HG03095 (cell line): ENCODE measurements around the gene ZDHHC19.
"Not testable (repeated sequence)": the region's sequence is repeated elsewhere in the genome, so short reads cannot be mapped to it uniquely, and the experiment has no call there.

Experiments
- ATAC-seq: cut with Tn5 transposase; IDR thresholded peaks from one replicate; pipeline ENCODE4 v1.9.1; 2021; ENCODE audit warnings: moderate library complexity; ENCODE audit not compliant: unreplicated experiment

ZDHHC19 gene

DNA sequence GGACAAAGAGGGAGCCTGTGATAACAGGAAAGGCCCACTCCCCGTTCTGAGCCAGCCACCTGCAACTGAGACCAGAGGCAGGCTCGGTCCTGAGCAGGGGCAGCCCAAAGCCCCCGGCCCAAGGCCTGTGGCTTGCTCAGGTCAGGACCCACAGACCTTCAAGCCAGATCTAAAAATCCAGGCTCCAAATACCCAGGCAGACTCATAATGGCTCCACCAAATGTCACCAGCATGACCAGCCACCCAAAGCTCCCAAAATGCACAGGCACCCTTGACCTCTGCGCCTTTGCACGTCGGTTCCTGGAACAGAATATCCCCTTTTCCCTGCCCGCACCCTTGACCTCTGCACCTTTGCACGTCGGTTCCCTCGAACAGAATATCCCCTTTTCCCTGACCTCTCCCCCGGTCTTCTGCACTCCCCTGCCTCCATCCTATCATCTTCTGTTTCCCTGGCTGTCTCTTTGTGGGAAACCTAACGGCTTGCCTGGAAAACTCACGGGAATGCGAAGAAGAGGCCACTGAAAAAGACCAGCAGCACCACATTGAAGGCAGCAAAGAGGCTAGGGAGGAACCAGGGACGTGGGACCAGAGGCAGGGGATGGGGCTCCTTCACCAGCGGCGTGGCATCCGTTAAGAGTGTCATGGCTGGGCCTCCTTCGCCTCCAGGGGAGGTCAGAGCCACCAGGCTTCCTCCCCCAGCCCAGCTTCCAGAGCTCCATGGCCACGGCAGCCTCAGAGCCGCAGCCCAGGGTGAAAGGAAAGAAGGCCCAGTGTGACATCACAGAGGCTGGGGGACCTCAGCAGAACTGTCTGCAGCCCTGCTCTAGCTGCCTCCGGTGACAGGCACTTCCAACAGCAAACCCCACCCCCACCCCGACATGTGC lies at the start of gene ZDHHC19:
Gene ZDHHC19, minus strand, starts transcription at position 728 of the 884 bp plus-strand sequence. Its CDS starts 85 bp downstream, at position 643.
- ATAC-seq, result no peak

- no peak for ATAC-seq
Observed at GRCh38 chr3:196260784-196261183, 49.6 kb upstream of the ZDHHC19 start.

DNA sequence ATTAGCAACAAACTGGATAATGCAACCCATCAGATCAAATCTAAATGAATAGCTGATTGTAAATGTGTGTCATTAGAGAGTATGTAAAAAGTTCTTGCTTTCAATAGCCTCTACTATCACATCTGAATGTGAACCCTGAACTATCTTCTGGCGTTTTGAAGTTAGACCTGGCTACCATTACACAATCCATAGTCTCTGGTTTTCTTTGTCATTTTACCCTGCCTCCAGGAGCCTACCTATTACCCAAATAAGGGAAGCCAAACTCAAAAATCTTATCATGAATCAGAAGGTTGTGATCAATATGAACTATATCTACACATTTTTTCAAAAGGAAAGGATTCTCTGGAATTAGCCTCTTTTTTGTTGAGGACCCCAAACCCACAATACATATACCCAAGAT lies 44.6 kb upstream of the ZDHHC19 start:
- no peak for ATAC-seq

- ATAC-seq, result no peak
Observed at GRCh38 chr3:196254376-196255283, 43.4 kb upstream of the ZDHHC19 start.

- no peak for ATAC-seq
Observed at GRCh38 chr3:196251918-196252317, 40.7 kb upstream of the ZDHHC19 start.

- ATAC-seq, result no peak
Observed at GRCh38 chr3:196246612-196247308, 35.6 kb upstream of the ZDHHC19 start.

- not testable (repeated sequence) for ATAC-seq
Observed at GRCh38 chr3:196244166-196244565, 33.0 kb upstream of the ZDHHC19 start.

DNA sequence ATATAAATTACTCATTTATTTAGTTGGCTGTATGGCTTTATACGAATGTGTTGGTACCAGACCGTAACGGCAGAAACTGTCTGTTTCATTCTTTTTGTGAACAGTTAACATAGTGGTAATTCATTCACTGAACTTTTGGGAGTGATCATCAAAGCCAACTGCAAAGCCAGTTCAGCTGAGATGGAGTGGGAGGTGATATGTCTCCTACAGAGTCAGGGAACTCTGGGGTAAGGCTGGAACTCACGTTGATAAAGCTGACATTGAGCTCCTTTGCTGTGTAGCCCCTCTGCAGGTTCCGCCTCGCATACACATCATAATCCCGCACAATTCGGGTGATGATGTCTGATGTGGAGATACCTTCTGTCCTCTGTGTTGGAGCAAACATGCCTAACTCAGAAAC lies 30.5 kb upstream of the ZDHHC19 start:
- ATAC-seq, result no peak

GRCh38 chr3:196240424-196240823 lies 29.2 kb upstream of the ZDHHC19 start:
- no peak for ATAC-seq

- ATAC-seq, result no peak
Observed at GRCh38 chr3:196238612-196239560, 27.7 kb upstream of the ZDHHC19 start.

GRCh38 chr3:196237203-196237602 lies 26.0 kb upstream of the ZDHHC19 start:
- ATAC-seq, result no peak

- ATAC-seq, result no peak
Observed at GRCh38 chr3:196236223-196236622, 25.0 kb upstream of the ZDHHC19 start.

GRCh38 chr3:196235452-196236122 lies 24.4 kb upstream of the ZDHHC19 start:
- no peak for ATAC-seq

GRCh38 chr3:196232882-196233251 lies 21.7 kb upstream of the ZDHHC19 start:
- ATAC-seq, result no peak

DNA sequence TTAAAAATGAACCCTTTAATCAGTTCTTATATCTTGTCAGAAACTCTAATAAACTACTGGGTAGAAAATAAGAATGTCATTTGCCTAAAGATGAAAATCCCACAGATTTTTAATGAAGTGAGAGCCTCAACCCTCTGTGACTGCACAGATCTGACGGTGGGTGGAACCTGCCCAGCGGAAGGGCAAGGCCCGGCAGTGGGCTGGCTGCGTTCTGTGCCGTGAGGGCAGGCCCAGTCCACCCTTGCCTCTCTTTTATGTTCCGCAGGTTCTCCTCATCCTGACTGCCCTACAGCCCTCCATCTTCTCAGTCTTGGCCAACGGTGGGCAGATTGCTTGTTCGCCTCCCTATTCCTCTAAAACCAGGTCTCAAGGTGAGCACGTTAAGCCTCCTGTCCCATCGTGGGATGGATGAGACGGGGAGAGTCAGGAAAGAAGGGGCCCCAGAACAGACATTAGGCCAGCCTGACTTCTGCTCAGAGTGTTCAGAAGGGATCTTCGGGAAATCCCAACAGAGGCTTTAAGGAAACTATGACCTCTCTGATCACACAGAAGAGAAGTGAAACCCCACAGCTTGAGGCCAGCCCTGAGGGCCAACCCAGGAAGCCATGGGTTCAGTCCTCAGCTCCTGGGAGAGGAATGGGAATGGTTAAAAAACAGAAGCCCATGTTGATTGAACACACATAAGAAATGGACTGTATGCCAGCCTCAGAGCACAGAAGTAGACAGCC lies 21.1 kb upstream of the ZDHHC19 start:
- ATAC-seq, result no peak

DNA sequence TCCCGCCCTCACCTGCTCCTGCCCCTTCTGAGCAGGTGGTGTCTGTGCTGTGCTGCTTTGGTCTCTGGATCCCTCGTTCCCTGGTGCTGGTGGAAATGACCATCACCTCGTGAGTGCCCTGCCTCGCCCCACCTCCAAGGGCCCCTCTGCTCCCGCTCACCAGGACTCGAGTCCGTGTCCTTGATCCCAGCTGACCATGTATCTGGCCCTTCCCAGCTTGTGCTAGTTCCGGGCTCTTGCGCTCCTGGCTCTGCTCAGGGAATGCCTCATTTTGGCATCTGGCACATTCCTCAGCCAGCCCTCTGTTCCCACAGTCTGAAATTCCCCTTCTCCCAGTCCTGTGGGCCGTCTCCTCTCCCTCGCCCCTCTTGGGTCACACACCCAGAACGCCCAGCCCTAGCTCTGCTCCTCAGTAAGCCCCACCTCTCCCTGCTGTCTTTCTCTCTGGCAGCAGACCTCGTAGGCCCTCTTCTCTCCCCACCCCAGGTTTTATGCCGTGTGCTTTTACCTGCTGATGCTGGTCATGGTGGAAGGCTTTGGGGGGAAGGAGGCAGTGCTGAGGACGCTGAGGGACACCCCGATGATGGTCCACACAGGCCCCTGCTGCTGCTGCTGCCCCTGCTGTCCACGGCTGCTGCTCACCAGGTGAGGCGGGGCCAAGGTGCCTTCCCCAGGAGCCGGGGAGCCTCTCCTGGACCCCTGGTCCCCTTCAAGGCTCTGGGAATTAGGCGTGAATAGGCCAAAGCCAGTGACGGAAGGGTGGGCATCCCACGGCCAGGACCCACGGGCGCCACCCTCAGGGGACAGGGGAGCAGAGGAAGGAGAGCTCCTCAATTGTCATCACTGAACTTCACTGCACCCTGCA lies 16.7 kb upstream of the ZDHHC19 start:
- ATAC-seq, result no peak

DNA sequence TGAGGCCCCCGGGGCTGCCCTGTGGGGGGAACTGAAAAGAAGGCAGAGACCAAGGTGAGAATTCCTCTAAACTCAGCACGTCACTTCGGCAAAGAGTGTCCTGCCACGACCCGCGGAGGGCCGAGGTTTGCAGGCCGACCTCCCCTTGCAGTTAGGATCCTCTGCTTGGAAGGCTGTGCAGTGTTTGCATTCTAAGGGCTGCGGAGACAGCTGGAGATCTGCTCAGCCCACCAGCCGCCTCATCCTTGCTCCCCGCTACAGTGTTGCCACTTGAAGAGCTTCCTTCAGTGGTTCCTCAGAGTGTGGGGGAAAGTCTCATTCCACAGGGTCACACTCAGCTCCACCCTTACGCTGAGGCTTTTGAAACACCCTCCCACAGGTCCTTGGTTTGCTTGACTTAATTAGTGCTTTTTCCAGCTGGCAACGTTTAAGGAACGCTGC lies 15.9 kb upstream of the ZDHHC19 start:
- ATAC-seq, result no peak
